AG10803 (cell line): ENCODE results near the gene RASSF3.
A peak's percentile ranks its signal among the peaks of the same experiment; 100 is the strongest.
"Not testable (repeated sequence)": the region's sequence is repeated elsewhere in the genome, so short reads cannot be mapped to it uniquely, and the experiment has no call there.

Source experiments
- DNase-seq: peaks from one replicate; pipeline ENCODE4 v3.0.0; 2010; ENCODE audit warnings: low read depth
- H3K4me3 ChIP-seq: 2 replicates; pipeline ENCODE4 v1.5.1; 2011; ENCODE audit warnings: mild to moderate bottlenecking, low read length, control low read depth
- CTCF ChIP-seq: conservative IDR thresholded peaks from 2 replicates; pipeline ENCODE4 v1.5.1; 2011; ENCODE audit warnings: mild to moderate bottlenecking, low read length, control low read depth, inconsistent platforms

The RASSF3 gene

DNA sequence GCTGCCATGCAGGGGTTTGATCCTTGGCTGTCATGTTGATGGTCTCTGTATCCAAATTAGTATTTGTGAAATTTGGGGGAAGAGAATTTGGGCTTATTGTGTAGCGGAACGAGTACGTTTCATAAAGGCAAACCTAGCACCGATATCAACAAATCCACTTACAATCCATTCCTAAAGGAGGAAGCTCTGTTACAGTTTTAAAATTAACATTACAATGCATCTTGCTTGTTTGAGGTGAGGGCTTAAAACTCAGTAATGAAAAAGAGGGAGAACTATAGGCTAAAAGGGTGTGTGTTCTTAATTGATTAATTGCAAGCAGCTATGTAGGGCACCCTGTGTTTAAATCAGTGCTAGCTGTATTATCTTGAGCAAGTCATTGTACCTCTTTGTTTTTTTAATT, 13.7 kb downstream of the RASSF3 start:
- no peak for DNase-seq
- TF ChIP-seq CTCF: no peak
- H3K4me3 ChIP-seq: no peak overlapping the region

- DNase-seq: peak; percentile 80
- no peak for TF ChIP-seq CTCF
- peak overlapping the region; percentile 50 for H3K4me3 ChIP-seq
Observed at GRCh38 chr12:64625243-64626077, 15.2 kb downstream of the RASSF3 start.

GRCh38 chr12:64626588-64626987, 16.3 kb downstream of the RASSF3 start:
- H3K4me3 ChIP-seq, DNase-seq: not testable (repeated sequence)

DNA sequence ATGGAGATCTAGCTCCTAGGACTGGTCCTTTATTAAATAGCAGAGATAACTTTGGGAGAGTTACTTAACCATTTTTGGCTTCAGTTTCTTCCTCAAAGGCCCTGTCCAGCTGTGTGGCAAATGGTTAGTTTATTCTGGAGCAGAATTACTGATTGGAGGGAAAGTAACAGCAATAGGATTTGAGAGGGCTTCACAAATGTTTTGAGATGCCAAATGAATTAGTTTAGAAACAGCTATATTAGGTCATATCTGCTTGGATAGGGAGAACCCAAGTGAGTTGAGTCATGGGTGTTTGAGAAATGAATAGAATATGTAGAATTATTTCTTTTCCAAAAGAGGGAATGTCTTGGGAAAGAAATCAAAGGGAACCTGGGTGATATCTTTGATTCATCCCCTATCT, 17.5 kb downstream of the RASSF3 start:
- no peak overlapping the region for H3K4me3 ChIP-seq
- no peak for TF ChIP-seq CTCF
- peak; percentile 89 for DNase-seq

- DNase-seq: no peak
- TF ChIP-seq CTCF: no peak
- no peak overlapping the region for H3K4me3 ChIP-seq
Observed at GRCh38 chr12:64631197-64631596, 20.9 kb downstream of the RASSF3 start.

DNA sequence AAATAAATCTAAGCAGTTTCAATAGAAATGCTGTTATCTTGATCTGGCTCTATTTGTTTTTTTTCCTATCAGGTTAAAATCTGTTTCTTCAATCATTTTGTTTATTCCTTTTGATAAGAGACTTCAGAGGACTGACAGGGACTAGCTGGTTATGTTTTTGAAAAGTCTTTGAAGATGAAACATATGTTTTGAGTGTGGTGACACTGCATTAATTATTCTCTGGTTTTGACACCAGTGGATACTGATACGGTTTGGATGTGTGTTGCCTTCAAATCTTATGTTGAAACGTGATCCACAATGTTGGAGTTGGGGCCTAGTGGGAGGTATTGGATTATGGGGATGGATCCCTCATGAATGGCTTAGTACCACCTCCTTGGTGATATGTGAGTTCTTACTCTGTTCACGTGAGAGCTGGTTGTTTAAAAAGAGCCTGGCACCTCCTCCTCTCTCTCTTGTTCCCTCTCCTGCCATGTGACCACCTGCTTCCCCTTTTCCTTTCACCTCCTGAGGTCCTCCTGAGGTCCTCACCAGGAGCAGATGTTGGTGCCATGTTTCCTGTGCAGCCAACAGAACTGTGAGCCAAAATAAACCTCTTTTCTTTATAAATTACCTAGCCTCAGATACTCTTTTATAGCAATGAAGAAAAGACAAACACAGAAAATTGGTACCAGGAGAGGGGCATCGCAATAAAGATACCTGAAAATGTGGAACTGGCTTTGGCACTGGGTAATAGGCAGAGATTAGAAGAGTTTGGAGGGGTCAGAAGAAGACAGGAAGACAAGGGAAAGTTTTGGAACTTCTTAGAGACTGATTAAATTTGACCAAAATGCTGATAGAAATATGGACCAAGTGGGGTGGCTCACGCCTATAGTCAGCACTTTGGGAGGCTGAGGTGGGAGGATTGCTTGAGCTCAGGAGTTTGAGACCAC, 23.0 kb downstream of the RASSF3 start:
- TF ChIP-seq CTCF: no peak
- H3K4me3 ChIP-seq: no peak overlapping the region
- no peak for DNase-seq

GRCh38 chr12:64633940-64634337, 23.6 kb downstream of the RASSF3 start:
- no peak overlapping the region for H3K4me3 ChIP-seq
- DNase-seq: peak; percentile 69
- no peak for TF ChIP-seq CTCF
